Astrocyte of the hippocampus (primary cell): Measurements from ENCODE around the gene PARP14.
"Not testable (repeated sequence)": the region's sequence is repeated elsewhere in the genome, so short reads cannot be mapped to it uniquely, and the experiment has no call there.

Source experiments
- DNase-seq: peaks from one replicate; pipeline ENCODE4 v3.0.0; 2011; ENCODE audit warnings: low read depth, low spot score

PARP14 gene

DNA sequence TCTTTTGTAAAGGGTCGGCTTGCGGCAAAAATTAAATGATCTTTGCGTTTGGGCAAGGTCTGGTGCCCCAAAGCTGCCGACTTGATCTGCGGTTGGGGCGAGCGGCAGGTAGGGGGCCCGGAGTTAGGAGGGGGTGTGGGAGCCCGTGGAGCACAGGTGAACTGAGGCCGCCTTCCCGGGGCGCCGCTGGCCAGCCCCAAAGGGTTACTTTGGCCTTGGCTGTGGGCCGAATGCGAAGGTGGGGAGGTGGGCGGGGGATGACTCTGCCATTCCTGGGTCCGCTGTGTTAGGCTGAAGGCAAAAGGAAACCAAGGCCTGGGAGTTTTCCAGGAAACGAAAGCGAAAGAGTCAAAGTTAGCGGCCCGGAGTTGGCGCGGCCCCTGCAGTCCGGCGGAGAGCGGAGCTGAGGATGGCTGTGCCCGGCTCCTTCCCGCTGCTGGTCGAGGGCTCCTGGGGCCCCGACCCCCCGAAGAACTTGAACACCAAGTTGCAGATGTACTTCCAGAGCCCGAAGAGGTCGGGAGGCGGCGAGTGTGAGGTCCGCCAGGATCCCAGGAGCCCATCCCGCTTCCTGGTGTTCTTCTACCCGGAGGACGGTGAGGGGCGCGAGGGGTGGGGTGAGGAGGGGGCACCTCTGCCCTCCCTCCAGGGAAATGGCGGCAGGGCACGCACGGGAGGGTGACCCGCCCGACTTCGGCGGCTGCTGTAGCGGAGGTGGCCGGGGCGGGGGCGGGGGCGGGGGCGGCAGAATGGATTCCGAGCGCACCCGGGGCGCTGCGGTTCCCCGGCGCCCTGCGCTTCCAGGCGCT lies at the start of gene PARP14:
Gene PARP14, plus strand, starts transcription at position 365 of the 809 bp plus-strand sequence. Its CDS starts 45 bp downstream, at position 410.
- DNase-seq, result peak; percentile 89

DNA sequence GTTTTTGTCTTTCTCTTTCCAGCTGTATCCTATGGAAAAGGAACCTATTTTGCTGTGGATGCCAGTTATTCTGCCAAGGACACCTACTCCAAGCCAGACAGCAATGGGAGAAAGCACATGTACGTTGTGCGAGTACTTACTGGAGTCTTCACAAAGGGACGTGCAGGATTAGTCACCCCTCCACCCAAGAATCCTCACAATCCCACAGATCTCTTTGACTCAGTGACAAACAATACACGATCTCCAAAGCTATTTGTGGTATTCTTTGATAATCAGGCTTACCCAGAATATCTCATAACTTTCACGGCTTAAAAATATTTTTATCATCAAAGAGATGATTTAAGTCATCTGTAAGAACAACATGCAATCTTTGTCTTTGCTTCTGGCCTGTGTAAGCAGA lies 44.9 kb upstream of the PARP14 start:
- peak; percentile 74 for DNase-seq

DNA sequence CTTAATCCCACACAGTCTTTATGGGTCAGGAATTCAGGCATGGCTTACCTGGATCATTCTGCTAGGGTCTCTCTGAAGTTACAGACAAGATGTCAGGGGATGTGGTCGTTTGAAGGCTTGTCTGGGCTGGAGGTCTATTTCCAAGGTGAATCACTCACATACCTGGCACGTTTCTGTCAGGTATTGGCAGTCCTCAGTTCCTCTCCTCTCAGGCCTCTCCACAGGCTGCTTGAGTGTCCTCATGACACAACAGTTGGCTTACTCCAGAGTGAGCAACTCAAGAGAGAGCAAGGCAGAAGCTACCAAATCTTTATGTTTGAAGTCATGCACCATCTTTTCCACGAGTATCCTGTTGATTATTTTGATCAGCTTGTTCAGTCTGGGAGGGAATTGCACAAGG lies 43.9 kb upstream of the PARP14 start:
- DNase-seq, result no peak

GRCh38 chr3:122640437-122640999 lies 40.1 kb upstream of the PARP14 start:
- no peak for DNase-seq

- peak; percentile 16 for DNase-seq
These were observed 37.7 kb upstream of the PARP14 start for GRCh38 chr3:122642935-122643334.

DNA sequence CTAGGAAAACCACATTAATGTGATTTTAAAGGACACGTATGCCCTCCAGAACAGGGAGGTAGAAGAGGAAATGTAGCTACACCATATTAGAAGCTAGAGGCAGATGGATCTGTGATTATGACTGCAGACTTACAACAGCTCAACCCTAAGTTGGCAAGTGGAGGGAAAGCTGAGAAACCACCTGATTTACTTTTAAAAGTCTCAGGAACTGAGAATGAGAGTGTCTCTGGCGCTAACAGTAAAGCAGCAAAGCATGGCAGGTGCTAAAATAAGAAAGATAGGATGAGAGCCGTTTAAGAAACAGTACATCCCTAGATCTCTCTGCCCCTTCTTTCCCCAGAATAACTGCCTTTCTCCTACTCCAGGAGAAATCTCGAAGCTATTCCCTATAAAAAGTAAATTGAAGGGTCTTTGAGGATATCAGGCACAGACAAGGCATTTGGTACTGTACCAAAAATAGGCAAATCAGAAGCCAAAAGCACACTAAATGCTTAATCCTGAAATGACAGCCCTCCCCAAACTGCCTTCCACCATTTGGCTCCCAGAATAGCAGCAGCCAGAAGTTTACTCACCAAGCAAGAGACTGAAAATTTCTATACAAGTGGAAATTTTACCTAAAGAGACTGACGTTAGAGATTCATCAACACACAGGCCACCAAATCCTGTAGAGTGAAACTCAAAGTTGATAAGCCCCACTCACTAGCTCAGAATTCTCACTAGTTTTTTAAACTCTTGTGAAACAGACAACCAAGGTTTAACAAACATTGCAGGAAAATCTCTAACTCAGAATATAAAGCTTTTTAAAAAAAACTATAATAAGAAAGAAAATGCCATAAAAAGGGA lies 34.3 kb upstream of the PARP14 start:
- DNase-seq, result no peak

GRCh38 chr3:122651233-122651907 lies 29.3 kb upstream of the PARP14 start:
- DNase-seq, result not testable (repeated sequence)

GRCh38 chr3:122651962-122652361 lies 28.7 kb upstream of the PARP14 start:
- DNase-seq, result not testable (repeated sequence)

DNA sequence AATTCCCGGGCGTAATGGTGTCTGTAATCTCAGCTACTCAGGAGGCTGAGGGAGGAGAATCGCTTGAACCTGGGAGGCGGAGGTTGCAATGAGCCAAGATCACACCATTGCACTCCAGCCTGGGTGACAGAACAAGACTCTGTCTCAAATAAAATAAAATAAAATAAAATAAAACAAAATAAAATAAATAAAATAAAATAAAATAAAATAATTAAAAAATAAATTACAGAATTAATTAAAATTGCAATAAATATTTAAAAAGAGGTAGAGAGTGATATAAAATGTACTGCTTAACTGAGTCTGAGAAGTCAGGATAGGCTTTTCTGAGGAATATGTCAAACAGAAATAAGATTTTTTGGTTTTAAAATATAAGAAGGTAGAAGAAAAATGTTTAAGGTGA lies 22.3 kb upstream of the PARP14 start:
- not testable (repeated sequence) for DNase-seq

GRCh38 chr3:122660297-122660974 lies 20.2 kb upstream of the PARP14 start:
- DNase-seq, result no peak

DNA sequence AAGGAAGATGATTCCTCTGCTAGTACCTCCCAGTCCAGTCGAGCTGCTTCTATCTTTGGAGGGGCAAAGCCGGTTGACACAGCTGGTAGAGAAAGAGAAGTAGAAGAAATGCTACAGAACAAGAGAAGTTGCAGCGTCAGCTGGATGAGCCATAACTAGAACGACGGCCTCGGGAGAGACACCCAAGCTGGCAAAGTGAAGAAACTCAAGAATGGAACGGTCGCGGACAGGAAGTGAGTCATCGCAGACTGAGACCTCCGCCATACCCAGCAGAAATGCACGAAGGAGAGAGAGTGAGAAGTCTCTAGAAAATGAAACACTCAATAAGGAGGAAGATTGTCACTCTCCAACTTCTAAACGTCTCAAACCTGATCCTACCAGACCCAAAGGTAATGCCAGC lies 19.0 kb upstream of the PARP14 start:
- DNase-seq, result no peak

DNA sequence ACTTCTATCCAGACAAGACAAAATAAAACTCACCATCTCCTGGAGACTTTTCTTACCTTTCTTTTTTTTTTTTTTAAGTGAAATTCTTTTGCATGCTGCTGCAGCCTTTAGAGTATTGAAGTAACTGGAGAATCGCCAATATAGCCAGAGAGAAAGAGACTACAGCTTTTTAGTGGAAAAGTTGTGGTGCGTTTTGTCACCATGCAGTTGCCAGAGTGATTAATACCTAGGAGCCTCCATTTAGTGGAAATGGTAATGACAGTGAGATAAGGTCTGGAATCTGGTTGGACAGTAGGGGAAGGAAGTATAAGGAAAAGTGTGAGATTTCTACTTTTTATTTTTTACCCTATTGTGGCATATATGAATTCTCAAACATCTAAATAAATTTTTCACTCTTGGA lies 18.1 kb upstream of the PARP14 start:
- DNase-seq, result peak; percentile 16

- DNase-seq, result no peak
These were observed 15.3 kb upstream of the PARP14 start for GRCh38 chr3:122665226-122665786.

DNA sequence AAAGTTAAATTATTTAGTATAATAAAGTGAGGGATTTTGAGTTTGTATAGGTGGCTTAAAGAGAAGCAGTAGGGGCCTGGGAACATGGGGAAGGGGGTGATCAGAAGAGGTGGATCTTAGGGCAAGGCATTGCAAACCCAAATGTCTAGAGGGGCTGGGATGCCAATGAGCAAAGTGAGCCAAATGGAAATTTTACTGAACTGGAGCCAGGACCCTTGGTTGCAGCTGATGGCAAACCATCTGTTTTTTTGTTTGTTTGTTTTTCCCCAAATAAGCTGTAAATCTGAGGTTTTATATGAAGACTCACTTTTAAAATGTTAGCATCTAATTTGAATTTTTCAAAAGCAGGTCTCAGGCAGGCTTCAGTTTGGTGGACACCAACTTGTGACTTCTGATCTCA lies 14.8 kb upstream of the PARP14 start:
- DNase-seq, result no peak

DNA sequence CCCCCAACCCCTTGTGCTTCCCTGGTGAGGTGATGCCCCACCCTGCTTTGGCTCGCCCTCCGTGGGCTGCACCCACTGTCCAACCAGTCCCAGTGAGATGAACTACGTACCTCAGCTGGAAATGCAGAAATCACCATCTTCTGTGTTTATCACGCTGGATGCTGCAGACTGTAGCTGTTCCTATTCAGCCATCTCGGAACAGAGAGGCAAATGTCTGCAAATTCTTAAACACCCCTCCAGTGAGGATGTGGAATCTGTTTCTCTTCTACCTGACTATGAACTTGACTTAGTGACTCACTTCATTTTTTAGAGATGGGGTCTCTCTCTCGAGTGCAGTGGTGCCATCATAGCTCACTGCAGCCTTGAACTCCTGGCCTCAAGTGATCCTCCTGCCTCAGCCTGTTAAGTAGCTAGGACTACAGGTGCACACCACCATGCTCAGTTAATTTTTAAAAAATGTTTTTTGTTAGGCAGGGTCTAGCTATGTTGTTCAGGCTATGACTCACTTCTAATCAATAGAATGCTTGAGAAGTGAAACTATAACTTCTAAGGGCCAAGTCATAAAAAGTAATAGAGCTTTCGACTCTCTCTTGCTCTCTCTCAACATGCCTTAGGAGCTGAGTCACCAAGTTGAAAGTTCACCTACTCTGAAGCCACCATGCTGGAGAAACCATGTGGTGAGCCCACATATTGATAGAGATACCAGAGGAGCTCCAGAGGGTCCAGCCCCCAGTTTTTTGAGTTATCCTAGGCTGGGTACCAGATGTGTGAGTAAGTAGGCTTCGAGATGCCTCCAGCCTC lies 11.5 kb upstream of the PARP14 start:
- DNase-seq, result peak; percentile 57

DNA sequence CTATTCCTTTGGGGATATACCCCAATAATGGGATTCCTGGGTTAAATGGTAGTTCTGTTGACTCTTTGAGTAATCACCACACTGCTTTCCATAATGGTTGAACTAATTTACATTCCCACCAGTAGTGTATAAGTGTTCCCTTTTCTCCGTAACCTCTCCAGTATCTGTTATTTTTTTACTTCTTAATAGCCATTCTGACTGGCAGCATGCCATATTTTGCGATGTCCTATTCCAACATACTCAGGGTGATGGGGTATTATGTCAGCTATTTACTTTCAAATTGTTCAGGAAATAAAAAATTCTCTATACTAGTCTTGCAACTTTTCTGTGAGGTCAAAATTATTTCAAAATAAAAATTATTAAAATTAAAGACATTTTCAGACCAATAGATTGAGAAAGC lies 9.1 kb upstream of the PARP14 start:
- DNase-seq, result no peak

DNA sequence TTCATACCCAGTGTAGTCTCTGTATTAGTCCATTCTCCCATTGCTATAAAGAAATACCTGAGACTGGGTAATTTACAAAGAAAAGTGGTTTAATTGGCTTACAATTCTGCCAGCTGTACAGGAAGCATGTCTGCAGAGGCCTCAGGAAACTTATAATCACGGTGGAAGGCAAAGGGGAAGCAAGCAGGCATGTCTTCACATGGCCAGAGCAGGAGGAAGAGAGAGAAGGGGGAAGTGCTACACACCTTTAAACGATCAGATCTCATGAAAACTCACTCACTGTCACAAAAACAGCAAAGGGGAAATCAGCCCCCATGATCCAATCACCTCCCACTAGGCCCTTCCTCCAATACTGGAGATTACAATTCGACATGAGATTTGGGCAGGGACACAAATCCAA lies 6.3 kb upstream of the PARP14 start:
- DNase-seq, result no peak

- peak; percentile 77 for DNase-seq
These were observed 3.9 kb upstream of the PARP14 start for GRCh38 chr3:122676759-122677158.

GRCh38 chr3:122677216-122677615 lies 3.4 kb upstream of the PARP14 start:
- DNase-seq, result no peak

DNA sequence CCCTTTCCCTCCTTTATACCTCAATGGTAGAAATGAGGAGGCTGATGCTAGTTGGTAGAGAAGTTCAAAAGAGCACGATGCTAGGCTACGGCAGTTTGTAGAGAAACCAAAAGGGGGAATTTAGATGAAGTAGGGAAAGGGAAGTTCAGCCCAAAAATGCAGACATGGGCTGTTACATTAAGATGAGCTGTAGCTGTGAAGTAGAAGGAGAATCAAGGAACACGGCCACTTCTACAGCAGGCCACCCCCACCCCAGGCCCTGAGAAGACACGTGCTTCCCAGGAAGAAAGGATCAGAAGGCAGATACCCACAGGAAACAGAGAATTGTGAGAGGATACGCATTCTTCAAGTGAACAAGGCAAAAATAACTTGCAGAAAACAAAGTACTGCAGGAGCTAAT lies 2.1 kb upstream of the PARP14 start:
- no peak for DNase-seq
